ENCODE data around the gene ZFYVE16.

DNA sequence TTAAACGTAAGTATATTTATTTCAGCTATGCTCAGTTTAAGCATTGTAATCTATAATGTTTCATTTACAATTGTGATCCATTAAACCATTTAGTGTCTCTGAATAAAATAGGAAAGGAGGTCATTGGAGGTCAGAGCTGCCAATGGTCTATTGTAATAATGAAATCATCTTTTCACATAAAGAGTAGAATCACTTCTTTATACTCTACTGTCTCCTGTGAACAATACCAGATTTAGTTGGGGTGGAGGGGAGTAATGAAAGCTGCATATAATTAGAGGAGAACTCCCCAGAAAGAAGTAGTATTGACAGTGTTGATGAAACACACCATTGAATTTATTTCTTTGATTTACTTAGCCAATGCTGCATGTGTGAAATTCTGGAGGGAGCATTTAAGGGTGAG lies 35.1 kb upstream of the ZFYVE16 start:
- TF ChIP-seq, protein P1, sequence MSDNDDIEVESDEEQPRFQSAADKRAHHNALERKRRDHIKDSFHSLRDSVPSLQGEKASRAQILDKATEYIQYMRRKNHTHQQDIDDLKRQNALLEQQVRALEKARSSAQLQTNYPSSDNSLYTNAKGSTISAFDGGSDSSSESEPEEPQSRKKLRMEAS (IDR thresholded peaks at IDR 0.05): no peak
- TF ChIP-seq ZBTB7A (IDR thresholded peaks at IDR 0.05; ENCODE audit: low read depth) (no peak), YY1 (IDR thresholded peaks at IDR 0.05; ENCODE audit: low read depth) (no peak), CEBPB (IDR thresholded peaks at IDR 0.05) (no peak), CREB1 (IDR thresholded peaks at IDR 0.05; ENCODE audit: low read depth) (no peak), RAD21 (IDR thresholded peaks at IDR 0.05; ENCODE audit: low read depth) (no peak)
- TF ChIP-seq, protein P2, sequence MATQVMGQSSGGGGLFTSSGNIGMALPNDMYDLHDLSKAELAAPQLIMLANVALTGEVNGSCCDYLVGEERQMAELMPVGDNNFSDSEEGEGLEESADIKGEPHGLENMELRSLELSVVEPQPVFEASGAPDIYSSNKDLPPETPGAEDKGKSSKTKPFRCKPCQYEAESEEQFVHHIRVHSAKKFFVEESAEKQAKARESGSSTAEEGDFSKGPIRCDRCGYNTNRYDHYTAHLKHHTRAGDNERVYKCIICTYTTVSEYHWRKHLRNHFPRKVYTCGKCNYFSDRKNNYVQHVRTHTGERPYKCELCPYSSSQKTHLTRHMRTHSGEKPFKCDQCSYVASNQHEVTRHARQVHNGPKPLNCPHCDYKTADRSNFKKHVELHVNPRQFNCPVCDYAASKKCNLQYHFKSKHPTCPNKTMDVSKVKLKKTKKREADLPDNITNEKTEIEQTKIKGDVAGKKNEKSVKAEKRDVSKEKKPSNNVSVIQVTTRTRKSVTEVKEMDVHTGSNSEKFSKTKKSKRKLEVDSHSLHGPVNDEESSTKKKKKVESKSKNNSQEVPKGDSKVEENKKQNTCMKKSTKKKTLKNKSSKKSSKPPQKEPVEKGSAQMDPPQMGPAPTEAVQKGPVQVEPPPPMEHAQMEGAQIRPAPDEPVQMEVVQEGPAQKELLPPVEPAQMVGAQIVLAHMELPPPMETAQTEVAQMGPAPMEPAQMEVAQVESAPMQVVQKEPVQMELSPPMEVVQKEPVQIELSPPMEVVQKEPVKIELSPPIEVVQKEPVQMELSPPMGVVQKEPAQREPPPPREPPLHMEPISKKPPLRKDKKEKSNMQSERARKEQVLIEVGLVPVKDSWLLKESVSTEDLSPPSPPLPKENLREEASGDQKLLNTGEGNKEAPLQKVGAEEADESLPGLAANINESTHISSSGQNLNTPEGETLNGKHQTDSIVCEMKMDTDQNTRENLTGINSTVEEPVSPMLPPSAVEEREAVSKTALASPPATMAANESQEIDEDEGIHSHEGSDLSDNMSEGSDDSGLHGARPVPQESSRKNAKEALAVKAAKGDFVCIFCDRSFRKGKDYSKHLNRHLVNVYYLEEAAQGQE (IDR thresholded peaks at IDR 0.05; ENCODE audit: low read depth): no peak
